Measurements from ENCODE around the gene RNF44. TPM values are rescaled to one million over a fixed set of nuclear protein-coding genes. Genes with fewer than 3 reads are reported as not detected.

The RNF44 gene
- total RNA-seq, 1 donor from 2014 or later, result 31.2 TPM

- DNase-seq (ENCODE audit: low read depth), result no peak
- Histone ChIP-seq H3K27me3 (ENCODE audit: control insufficient read depth, insufficient read depth, low read length) (no peaks in the 10 kb centered on the region), H3K4me3 (ENCODE audit: low read depth, low read length) (no peak overlapping the region), H3K36me3 (ENCODE audit: control insufficient read depth, insufficient read depth, low read length) (no peaks in the 10 kb centered on the region)
- TF ChIP-seq CTCF (IDR thresholded peaks at IDR 0.05; ENCODE audit: insufficient read depth, low read length, poor library complexity, severe bottlenecking), result no peak
These were observed 50.9 kb downstream of the RNF44 start for GRCh38 chr5:176486189-176486757.

GRCh38 chr5:176485176-176485575 lies 52.0 kb downstream of the RNF44 start:
- H3K27me3 ChIP-seq (ENCODE audit: control insufficient read depth, insufficient read depth, low read length), result no peaks in the 10 kb centered on the region
- H3K4me3 ChIP-seq (ENCODE audit: low read depth, low read length), result no peak overlapping the region
- no peaks in the 10 kb centered on the region for H3K36me3 ChIP-seq (ENCODE audit: control insufficient read depth, insufficient read depth, low read length)
- no peak for DNase-seq (ENCODE audit: low read depth)
- no peak for TF ChIP-seq CTCF (IDR thresholded peaks at IDR 0.05; ENCODE audit: insufficient read depth, low read length, poor library complexity, severe bottlenecking)

GRCh38 chr5:176481711-176482110 lies 55.5 kb downstream of the RNF44 start:
- no peak for DNase-seq (ENCODE audit: low read depth)
- H3K27me3 ChIP-seq (ENCODE audit: control insufficient read depth, insufficient read depth, low read length), result no peaks in the 10 kb centered on the region
- H3K4me3 ChIP-seq (ENCODE audit: low read depth, low read length), result no peak overlapping the region
- TF ChIP-seq CTCF (IDR thresholded peaks at IDR 0.05; ENCODE audit: insufficient read depth, low read length, poor library complexity, severe bottlenecking), result no peak
- H3K36me3 ChIP-seq (ENCODE audit: control insufficient read depth, insufficient read depth, low read length), result no peaks in the 10 kb centered on the region

Other genes with a start within 250 kb of the RNF44 start
- 92.4 and 112 TPM in 2 replicates for gene KIAA1191, start 175.6 kb downstream of the RNF44 start, total RNA-seq
- gene ARL10, start 171.9 kb downstream of the RNF44 start, total RNA-seq, result 8.8 and 18.5 TPM in 2 replicates
- 17.8 and 21.1 TPM in 2 replicates for gene NOP16, start 148.8 kb downstream of the RNF44 start, total RNA-seq
- 139 and 161 TPM in 2 replicates for gene HIGD2A, start 148.7 kb downstream of the RNF44 start, total RNA-seq
- 163 and 172 TPM in 2 replicates for gene CLTB, start 120.9 kb downstream of the RNF44 start, total RNA-seq
- 44.4 and 45.5 TPM in 2 replicates for gene FAF2, start 89.0 kb downstream of the RNF44 start, total RNA-seq
- gene CDHR2, start 11.9 kb upstream of the RNF44 start, total RNA-seq, result 0.08 and 0.21 TPM in 2 replicates
- gene GPRIN1, start 72.8 kb upstream of the RNF44 start, total RNA-seq, result 17.3 and 19.9 TPM in 2 replicates
- gene SNCB, start 93.1 kb upstream of the RNF44 start, total RNA-seq, result not detected in 2 replicates
- gene EIF4E1B, start 93.3 kb upstream of the RNF44 start, total RNA-seq, result not detected in 2 replicates
- 53.9 and 65.4 TPM in 2 replicates for gene TSPAN17, start 110.1 kb upstream of the RNF44 start, total RNA-seq